CD4-positive, alpha-beta T cell (primary cell): ENCODE measurements around the gene ADAMTS19. TPM values are rescaled to one million over a fixed set of nuclear protein-coding genes. Genes with fewer than 3 reads are reported as not detected.

ENCODE experiments used
- ATAC-seq: fragments of 200-7000 bp; cut with Tn5 transposase; one replicate; pipeline ENCODE4 v1.10.0; 2022; ENCODE audit warnings: mild to moderate bottlenecking; ENCODE audit not compliant: poor library complexity
- CTCF ChIA-PET: fragments of 350-600 bp; sonication (Branson Sonifier 250); formaldehyde crosslinking; loops from one replicate; lab custom pipeline; 2021; ENCODE audit warnings: antibody characterized with exemption, inconsistent platforms; lab: Charles Lee
- POLR2A ChIA-PET: fragments of 350-600 bp; sonication (Branson Sonifier 250); formaldehyde crosslinking; loops from one replicate; lab custom pipeline; 2021; ENCODE audit warnings: antibody characterized with exemption, inconsistent platforms; lab: Charles Lee
- DNase-seq, 14 experiments: peaks; one replicate each; pipeline ENCODE4 v3.0.0-alpha.2; 2013 to 2020; ENCODE audit warnings: mixed read lengths in 2 of 14
- H3K27ac ChIP-seq, 2 donors: one replicate each; pipeline versions ENCODE4 v1.5.1 to v1.7.0; 2013; ENCODE audit warnings: low read length in 2 of 2, low read depth in 1 of 2, mild to moderate bottlenecking in 1 of 2
- H3K27me3 ChIP-seq, 2 experiments: 1 replicate in 1 of 2; 2 replicates in 1 of 2; pipeline versions ENCODE4 v1.6.1 to v1.7.0; 2013; ENCODE audit warnings: low read length in 2 of 2, control low read depth in 1 of 2, mild to moderate bottlenecking in 1 of 2, moderate library complexity in 1 of 2; ENCODE audit not compliant: insufficient read depth in 2 of 2, control insufficient read depth in 1 of 2
- H3K36me3 ChIP-seq: one replicate; pipeline ENCODE4 v1.6.1; 2013; ENCODE audit warnings: low read length, control low read depth; ENCODE audit not compliant: insufficient read depth
- H3K4me1 ChIP-seq: one replicate; pipeline ENCODE4 v1.6.1; 2013; ENCODE audit warnings: low read length, control low read depth; ENCODE audit not compliant: insufficient read depth
- H3K4me3 ChIP-seq: one replicate; pipeline ENCODE4 v1.5.1; 2013; ENCODE audit warnings: mild to moderate bottlenecking, low read length, moderate library complexity
- H3K9me3 ChIP-seq, 2 experiments: 1 replicate in 1 of 2; 2 replicates in 1 of 2; pipeline versions ENCODE4 v1.6.1 to v1.7.0; 2013; ENCODE audit warnings: low read length in 2 of 2, mild to moderate bottlenecking in 2 of 2, control low read depth in 1 of 2, moderate library complexity in 1 of 2; ENCODE audit not compliant: control insufficient read depth in 1 of 2, insufficient read depth in 1 of 2
- H3K27ac Mint-ChIP-seq: one replicate; pipeline ENCODE4 v1.8.0; 2020; ENCODE audit warnings: mixed read lengths
- H3K27me3 Mint-ChIP-seq: one replicate; pipeline ENCODE4 v1.8.0; 2021; ENCODE audit warnings: mixed read lengths
- H3K36me3 Mint-ChIP-seq: one replicate; pipeline ENCODE4 v1.8.0; 2021; ENCODE audit warnings: low read depth, mixed read lengths
- H3K4me1 Mint-ChIP-seq: one replicate; pipeline ENCODE4 v1.8.0; 2021; ENCODE audit warnings: low read depth, mixed read lengths
- H3K4me3 Mint-ChIP-seq: one replicate; pipeline ENCODE4 v1.8.0; 2020; ENCODE audit warnings: mild to moderate bottlenecking, mixed read lengths
- H3K9me3 Mint-ChIP-seq: one replicate; pipeline ENCODE4 v1.8.0; 2020; ENCODE audit warnings: mixed read lengths
- CTCF ChIP-seq: fragments of 200-600 bp; IDR thresholded peaks from one replicate; pipeline ENCODE4 v1.8.0; 2022; ENCODE audit warnings: antibody characterized with exemption, mild to moderate bottlenecking
- intact Hi-C, 2 experiments: fragments of 100-400 bp; cut with DNase I in 1 of 2; cut with micrococcal nuclease in 1 of 2; formaldehyde crosslinking; loops; one replicate each; pipeline versions ENCODE4 v1.15.1 to v1.9.0; 2023 to 2025; cut with DNase I, micrococcal nuclease
- total RNA-seq, 174 experiments: library from RNA in 2 of 174; stranded (reverse) in 2 of 174; gene quantifications; one replicate each; pipeline ENCODE4 v1.2.3 and lab custom pipeline; 2021 to 2026

Gene ADAMTS19
- total RNA-seq, 2 experiments from 2014 or later, result not detected

- ChIA-PET POLR2A (no interaction called here), CTCF (no interaction called here)
- DNase-seq (no peak), ATAC-seq (no peak)
- H3K4me1 ChIP-seq, result no peaks in the 10 kb centered on the region
- peaks cover 0 to 2% of the 10 kb centered on the region in 2 experiments for H3K9me3 ChIP-seq
- peaks cover 6 to 13% of the 10 kb centered on the region in 2 experiments for H3K27me3 ChIP-seq
- Mint-ChIP-seq H3K27me3 (peaks cover 29% of the 10 kb centered on the region), H3K4me3 (no peak overlapping the region), H3K9me3 (no peaks in the 10 kb centered on the region), H3K36me3 (no peaks in the 10 kb centered on the region), H3K4me1 (no peaks in the 10 kb centered on the region), H3K27ac (no peak overlapping the region)
- no peak for TF ChIP-seq CTCF
- H3K4me3 ChIP-seq, result no peak overlapping the region
- H3K27ac ChIP-seq, result no peak overlapping the region
- intact Hi-C loops, result no loop called here
- H3K36me3 ChIP-seq, result no peaks in the 10 kb centered on the region
These were observed 5.6 kb upstream of the ADAMTS19 start for GRCh38 chr5:129454461-129454860.

- H3K4me1 ChIP-seq, result no peaks in the 10 kb centered on the region
- H3K4me3 ChIP-seq, result no peak overlapping the region
- ChIA-PET POLR2A (no interaction called here), CTCF (no interaction called here)
- no peaks in the 10 kb centered on the region for H3K36me3 ChIP-seq
- H3K4me1 Mint-ChIP-seq, result peaks cover 12% of the 10 kb centered on the region
- ATAC-seq (no peak), DNase-seq (no peak)
- H3K36me3 Mint-ChIP-seq, result no peaks in the 10 kb centered on the region
- H3K9me3 Mint-ChIP-seq, result no peaks in the 10 kb centered on the region
- intact Hi-C loops, result no loop called here
- peaks cover 66% of the 10 kb centered on the region for H3K27me3 Mint-ChIP-seq
- H3K9me3 ChIP-seq, result peaks cover 0 to 19% of the 10 kb centered on the region in 2 experiments
- H3K27ac Mint-ChIP-seq, result no peak overlapping the region
- peaks cover 28 to 33% of the 10 kb centered on the region in 2 experiments for H3K27me3 ChIP-seq
- TF ChIP-seq CTCF, result no peak
- H3K4me3 Mint-ChIP-seq, result no peak overlapping the region
- H3K27ac ChIP-seq, result no peak overlapping the region
These were observed 685 bp upstream of the ADAMTS19 start for GRCh38 chr5:129459450-129459776.

GRCh38 chr5:129460672-129460935 lies 506 bp downstream of the ADAMTS19 start:
- Mint-ChIP-seq H3K36me3 (no peaks in the 10 kb centered on the region), H3K4me1 (peaks cover 12% of the 10 kb centered on the region), H3K9me3 (no peaks in the 10 kb centered on the region), H3K4me3 (no peak overlapping the region), H3K27ac (no peak overlapping the region), H3K27me3 (peaks cover 62% of the 10 kb centered on the region)
- Histone ChIP-seq H3K4me3 (no peak overlapping the region), H3K27ac (no peak overlapping the region), H3K4me1 (no peaks in the 10 kb centered on the region), H3K9me3 (peaks cover 0 to 19% of the 10 kb centered on the region in 2 experiments), H3K36me3 (no peaks in the 10 kb centered on the region), H3K27me3 (peaks cover 28 to 33% of the 10 kb centered on the region in 2 experiments)
- ATAC-seq (no peak), DNase-seq (no peak)
- intact Hi-C loops, result no loop called here
- POLR2A ChIA-PET, result no interaction called here
- CTCF ChIA-PET, result no interaction called here
- TF ChIP-seq CTCF, result no peak
